ENCODE measurements around the gene DBNDD1. TPM values are rescaled to one million over a fixed set of nuclear protein-coding genes. Genes with fewer than 3 reads are reported as not detected.

DBNDD1 gene
- total RNA-seq, 2 experiments from 2014 or later: not detected

DNA sequence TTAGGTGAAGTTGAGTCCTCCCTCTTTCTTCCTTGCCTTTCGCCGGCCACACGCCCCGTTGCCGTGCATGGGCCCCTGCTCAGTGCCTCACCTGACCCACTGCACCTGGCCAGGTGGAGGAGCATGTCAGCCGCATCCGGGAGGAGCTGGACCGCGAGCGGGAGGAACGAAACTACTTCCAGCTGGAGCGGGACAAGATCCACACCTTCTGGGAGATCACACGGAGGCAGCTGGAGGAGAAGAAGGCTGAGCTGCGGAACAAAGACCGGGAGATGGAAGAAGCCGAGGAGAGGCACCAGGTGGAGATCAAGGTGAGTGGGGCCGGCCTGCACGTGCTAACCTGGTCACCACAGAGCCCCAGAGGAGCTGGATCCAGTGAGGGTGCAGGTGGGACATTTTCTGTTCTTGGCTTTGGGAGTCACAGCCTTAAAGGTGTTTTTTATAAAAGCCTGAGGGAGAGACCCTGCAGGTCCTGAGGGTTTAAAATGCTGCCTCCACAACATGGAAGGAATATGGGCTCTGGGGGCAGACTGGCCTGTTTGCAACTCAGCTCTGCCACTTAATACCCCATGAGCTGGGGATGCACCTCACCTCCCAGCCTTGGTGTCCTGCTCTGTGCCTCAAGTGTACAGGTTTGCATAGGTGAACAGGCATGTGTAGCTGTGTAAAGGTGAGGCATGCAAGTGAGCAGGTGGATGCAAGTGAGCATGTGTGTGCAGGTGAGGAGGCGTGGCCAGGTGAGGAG is 12.1 kb upstream of the DBNDD1 start:
- peaks cover 8% of the 10 kb centered on the region for H3K36me3 Mint-ChIP-seq
- H3K4me1 Mint-ChIP-seq: peaks cover 3% of the 10 kb centered on the region
- H3K4me3 Mint-ChIP-seq: peak overlapping the region; percentile 6
- peak; percentile 38 for ATAC-seq
- CTCF ChIA-PET: interaction anchor here (1.4 kb wide), 1 partner anchor 9 kb away, joined by 4 read pairs; no protein-coding TSS in a partner anchor
- peaks cover 2% of the 10 kb centered on the region for H3K27me3 Mint-ChIP-seq
- peak overlapping the region; percentile 17 for H3K27ac Mint-ChIP-seq
- H3K9me3 Mint-ChIP-seq (ENCODE audit: low read depth): peaks cover 6% of the 10 kb centered on the region
- no peak for DNase-seq

DNA sequence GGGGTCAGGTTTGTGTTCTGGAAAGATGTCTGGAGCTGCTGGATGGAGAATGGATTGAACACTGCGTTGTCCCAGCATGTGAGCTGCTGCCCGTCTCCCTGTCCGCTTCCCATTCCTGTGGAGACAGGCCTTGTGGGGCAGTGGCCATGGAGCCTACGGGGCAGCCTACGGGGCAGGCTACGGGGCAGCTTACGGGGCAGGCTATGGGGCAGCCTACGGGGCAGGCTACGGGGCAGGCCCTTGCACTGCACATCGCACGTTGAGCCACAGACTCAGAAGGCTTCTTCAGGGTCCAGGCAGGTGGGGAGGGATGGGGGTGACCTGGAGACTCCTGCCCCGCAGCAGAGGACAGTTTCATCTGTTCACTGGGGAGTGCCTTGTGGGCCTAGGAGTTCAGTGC is 9.7 kb upstream of the DBNDD1 start:
- peaks cover 8% of the 10 kb centered on the region for H3K36me3 Mint-ChIP-seq
- no peak for DNase-seq
- H3K9me3 Mint-ChIP-seq (ENCODE audit: low read depth): peaks cover 6% of the 10 kb centered on the region
- no peak for ATAC-seq
- CTCF ChIA-PET: no interaction called here
- peaks cover 9% of the 10 kb centered on the region for H3K4me1 Mint-ChIP-seq
- H3K4me3 Mint-ChIP-seq: no peak overlapping the region
- H3K27me3 Mint-ChIP-seq: peaks cover 3% of the 10 kb centered on the region
- no peak overlapping the region for H3K27ac Mint-ChIP-seq

DNA sequence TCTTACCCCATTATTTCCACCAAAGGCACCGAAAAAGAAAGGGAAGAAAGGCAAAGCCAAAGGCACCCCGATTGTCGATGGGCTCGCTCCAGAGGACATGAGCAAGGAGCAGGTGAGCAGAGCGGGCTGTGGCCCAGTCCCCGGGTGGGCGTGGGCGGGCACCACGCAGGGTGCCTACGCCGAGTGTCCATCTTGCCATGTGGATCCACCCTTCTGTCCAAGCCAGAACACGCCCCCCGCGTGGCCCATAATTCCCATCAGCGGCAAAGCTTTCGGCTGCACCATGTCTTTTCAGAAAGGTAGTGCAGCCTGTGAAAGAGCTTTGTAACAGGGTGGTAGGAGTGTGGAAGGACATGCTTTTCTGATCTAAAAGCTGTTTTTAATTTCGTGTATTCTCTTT is 8.4 kb upstream of the DBNDD1 start:
- peaks cover 6% of the 10 kb centered on the region for H3K9me3 Mint-ChIP-seq (ENCODE audit: low read depth)
- DNase-seq (no peak), ATAC-seq (no peak)
- H3K36me3 Mint-ChIP-seq: peaks cover 8% of the 10 kb centered on the region
- H3K27ac Mint-ChIP-seq: no peak overlapping the region
- peaks cover 3% of the 10 kb centered on the region for H3K27me3 Mint-ChIP-seq
- H3K4me3 Mint-ChIP-seq: no peak overlapping the region
- CTCF ChIA-PET: no interaction called here
- H3K4me1 Mint-ChIP-seq: peaks cover 9% of the 10 kb centered on the region

DNA sequence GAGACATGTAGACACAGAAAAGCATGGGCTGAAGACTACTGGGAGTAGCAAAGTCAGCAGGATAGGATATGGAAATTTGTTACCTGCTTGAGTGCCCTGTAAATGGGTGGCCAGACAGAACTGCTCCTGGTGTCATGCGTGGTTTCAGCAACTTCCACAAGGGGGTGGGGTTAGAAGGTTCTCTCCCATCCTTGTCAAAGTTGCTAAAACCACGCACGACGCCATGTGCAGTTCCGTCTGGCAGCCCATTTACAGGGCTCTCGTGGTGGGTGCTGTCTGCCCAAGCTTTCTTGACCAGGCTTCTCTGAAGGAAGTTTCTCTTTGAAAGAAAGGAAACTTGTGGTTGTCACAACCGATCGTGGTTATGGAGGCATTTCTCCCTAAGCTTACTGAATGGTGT is 6.9 kb upstream of the DBNDD1 start:
- no peak for DNase-seq
- H3K9me3 Mint-ChIP-seq (ENCODE audit: low read depth): no peaks in the 10 kb centered on the region
- H3K27me3 Mint-ChIP-seq: peaks cover 8% of the 10 kb centered on the region
- no peak overlapping the region for H3K27ac Mint-ChIP-seq
- ATAC-seq: no peak
- peaks cover 2% of the 10 kb centered on the region for H3K36me3 Mint-ChIP-seq
- H3K4me3 Mint-ChIP-seq: no peak overlapping the region
- peaks cover 16% of the 10 kb centered on the region for H3K4me1 Mint-ChIP-seq
- CTCF ChIA-PET: no interaction called here

DNA sequence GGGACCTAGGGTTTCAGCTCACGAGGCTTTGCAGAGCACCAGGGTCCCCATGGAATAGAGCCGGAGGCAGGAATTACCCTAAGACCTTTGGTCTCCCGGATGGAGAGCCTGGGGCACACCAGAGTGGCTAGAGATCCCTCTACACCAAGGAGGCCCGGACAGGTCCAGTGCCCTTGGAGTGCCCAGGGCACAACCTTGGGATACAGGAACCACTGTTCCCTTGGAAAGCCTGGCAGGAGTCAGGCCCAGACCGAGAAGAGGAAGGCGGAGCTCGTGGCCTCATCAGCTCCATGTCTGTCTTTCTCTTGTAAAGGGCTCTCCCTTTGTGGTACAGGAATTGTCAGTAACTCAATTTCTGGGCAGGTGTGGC is 3.8 kb upstream of the DBNDD1 start:
- Mint-ChIP-seq H3K27me3 (peaks cover 31% of the 10 kb centered on the region), H3K27ac (no peak overlapping the region), H3K4me3 (peak overlapping the region; percentile 47), H3K9me3 (ENCODE audit: low read depth) (no peaks in the 10 kb centered on the region), H3K4me1 (peaks cover 23% of the 10 kb centered on the region), H3K36me3 (peaks cover 2% of the 10 kb centered on the region)
- ATAC-seq (no peak), DNase-seq (no peak)
- CTCF ChIA-PET: no interaction called here

DNA sequence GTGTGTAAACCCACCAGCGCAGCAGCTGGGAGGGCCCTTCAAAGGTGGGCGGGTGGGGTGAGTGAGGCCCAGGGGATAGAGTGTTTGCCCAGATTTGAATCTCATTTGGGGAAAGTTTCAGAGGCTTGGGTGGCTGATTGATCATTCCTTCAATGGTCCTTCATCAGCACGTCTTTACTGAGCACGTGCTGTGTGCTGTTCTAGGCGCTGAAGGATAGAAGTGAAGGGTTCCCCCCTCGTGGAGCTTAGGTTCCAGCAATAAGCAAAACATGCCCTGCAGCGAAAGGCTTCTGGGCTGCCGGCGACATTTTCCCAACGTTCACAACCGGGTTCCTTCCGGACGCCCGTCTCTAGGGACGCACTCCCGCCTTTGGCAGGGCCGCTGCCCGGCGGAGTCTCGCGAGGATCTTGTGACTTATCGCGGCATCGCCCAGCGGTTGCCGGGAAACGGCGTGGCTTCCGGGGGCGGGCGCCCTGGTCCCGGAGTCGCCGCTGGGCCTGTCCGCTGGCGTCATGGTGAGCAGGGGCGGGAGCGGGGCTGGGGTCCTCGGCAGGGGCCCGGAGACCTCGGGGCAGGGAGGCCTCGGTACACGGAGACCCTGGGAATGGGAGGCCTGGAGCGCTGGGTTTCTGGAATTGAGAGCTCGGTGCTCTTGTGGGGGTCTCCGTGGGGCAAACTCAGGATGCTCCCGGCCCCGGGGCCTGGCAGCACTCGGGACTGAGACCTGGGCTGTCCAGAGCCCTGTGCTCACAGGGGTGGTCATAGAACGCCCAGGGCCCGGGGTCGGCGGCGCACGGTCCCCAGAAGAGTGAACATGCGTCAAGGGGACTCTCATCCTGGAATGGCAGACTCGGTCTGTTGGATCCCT is 3.2 kb upstream of the DBNDD1 start:
- CTCF ChIA-PET: interaction anchor here (0.7 to 1.0 kb wide), 2 partner anchors 9 to 60 kb away, joined by 3 to 4 read pairs; no protein-coding TSS in a partner anchor
- Mint-ChIP-seq H3K9me3 (ENCODE audit: low read depth) (no peaks in the 10 kb centered on the region), H3K27me3 (peaks cover 37% of the 10 kb centered on the region), H3K36me3 (peaks cover 2% of the 10 kb centered on the region), H3K4me1 (peaks cover 23% of the 10 kb centered on the region), H3K4me3 (peak overlapping the region; percentile 47), H3K27ac (no peak overlapping the region)
- DNase-seq: peak; percentile 86
- peak; percentile 84 for ATAC-seq

DNA sequence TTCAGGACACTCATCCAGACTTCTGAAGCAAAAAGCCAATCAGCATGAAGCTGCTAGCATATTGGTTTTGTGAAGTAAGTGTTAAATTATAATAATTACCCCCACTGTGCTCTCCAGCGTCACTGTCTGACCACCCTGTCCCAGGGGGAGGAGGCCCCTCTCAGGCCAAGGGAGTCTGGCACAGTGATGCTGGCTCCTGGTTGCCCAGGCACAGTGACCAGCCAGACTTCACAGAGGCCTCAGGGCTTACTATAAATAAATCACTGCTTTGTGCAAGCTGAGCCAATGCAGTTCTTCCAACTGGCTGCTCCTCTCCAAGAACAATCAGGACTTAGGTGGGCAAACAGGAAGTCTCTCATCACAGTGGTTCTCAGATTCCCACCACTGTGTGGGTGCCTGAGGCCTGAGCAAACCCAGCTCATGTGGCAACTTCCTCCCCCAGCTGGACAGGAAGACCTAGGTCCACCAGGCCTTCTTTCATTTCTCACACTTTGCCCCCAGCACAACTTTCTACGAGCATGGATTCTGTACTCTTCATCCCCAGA is 1.7 kb upstream of the DBNDD1 start:
- Mint-ChIP-seq H3K4me3 (no peak overlapping the region), H3K27me3 (peaks cover 45% of the 10 kb centered on the region), H3K4me1 (peaks cover 18% of the 10 kb centered on the region), H3K27ac (no peak overlapping the region), H3K9me3 (ENCODE audit: low read depth) (no peaks in the 10 kb centered on the region), H3K36me3 (peaks cover 2% of the 10 kb centered on the region)
- CTCF ChIA-PET: interaction anchor here (1.3 kb wide), 1 partner anchor 320 kb away, joined by 3 read pairs; no protein-coding TSS in a partner anchor
- ATAC-seq (no peak), DNase-seq (no peak)

DNA sequence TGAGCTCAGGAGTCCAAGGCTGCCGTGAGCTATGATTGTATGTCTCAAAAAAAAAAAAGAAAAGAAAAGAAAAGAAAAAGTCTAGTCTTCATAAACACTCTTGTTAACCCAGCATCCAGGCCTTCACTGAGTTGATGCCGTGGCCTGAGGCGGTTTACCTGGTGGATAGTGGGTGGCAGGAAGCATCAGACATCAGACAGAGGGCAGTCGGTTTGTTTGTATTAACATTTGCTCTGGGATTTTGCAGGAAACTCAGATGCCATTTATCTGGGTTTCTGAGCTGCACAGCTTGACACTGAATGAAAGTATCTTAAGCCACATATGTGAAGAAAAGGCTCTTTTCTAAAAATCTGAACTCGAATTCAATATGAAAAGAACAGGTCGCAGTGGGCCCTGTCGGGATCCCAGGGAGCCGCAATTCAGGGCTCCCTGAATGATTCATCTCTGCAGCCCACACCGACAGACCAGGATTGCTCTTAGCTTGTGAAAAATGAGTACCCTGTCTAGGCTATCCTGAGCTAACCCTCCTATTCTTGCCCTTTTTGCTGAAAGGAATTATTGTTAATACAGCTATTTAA is 1.1 kb upstream of the DBNDD1 start:
- peaks cover 2% of the 10 kb centered on the region for H3K36me3 Mint-ChIP-seq
- CTCF ChIA-PET: interaction anchor here (1.3 to 1.6 kb wide), 3 partner anchors 13 to 320 kb away, joined by 3 to 4 read pairs (median 3); no protein-coding TSS in a partner anchor
- H3K4me1 Mint-ChIP-seq: peaks cover 16% of the 10 kb centered on the region

DNA sequence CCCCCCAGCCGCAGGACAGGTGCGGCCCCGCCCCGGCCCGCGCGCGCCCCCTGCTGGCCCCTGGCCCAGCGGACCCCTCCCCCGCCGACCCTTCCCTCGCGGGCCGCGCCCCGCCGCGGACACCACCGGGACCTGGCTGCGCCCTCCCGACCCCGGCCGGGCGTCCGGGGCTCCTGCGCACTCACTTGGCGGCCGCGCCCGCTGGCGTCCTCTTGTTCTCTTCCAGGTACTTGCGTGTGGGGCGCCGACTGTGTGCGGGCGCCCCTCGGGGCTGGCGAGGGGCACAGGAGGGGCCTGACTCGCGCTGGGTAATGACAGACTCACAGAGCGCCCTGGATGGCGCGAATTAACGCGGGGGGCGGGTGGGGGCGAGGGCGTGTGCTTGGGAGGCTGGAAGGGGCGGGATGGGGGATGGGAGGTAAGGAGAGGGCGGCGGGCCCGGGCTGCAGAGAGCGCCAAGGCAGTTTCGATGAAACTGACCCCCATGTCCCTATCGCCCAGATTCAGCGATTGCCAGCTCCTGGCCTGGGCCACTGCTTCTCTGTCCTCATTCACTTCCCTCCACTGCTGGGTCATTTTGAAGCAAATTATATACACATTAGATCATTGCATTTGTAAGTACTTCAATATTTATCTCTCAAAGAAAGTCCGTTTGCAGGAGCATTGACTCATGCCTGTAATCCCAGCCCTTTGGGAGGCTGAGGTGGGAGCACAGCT is 445 bp upstream of the DBNDD1 start:
- CTCF ChIA-PET: interaction anchor here (1.3 to 1.6 kb wide), 4 partner anchors 14 to 319 kb away, joined by 3 to 4 read pairs (median 3); no protein-coding TSS in a partner anchor
- H3K27ac Mint-ChIP-seq: no peak overlapping the region
- no peak for ATAC-seq
- no peaks in the 10 kb centered on the region for H3K9me3 Mint-ChIP-seq (ENCODE audit: low read depth)
- H3K36me3 Mint-ChIP-seq: peaks cover 2% of the 10 kb centered on the region
- H3K4me3 Mint-ChIP-seq: no peak overlapping the region
- H3K27me3 Mint-ChIP-seq: peaks cover 54% of the 10 kb centered on the region
- H3K4me1 Mint-ChIP-seq: peaks cover 16% of the 10 kb centered on the region
- no peak for DNase-seq

More for the DNA sequence above, 1.1 kb upstream of the DBNDD1 start:
- Mint-ChIP-seq H3K9me3 (ENCODE audit: low read depth) (no peaks in the 10 kb centered on the region), H3K27me3 (peaks cover 49% of the 10 kb centered on the region), H3K4me3 (no peak overlapping the region), H3K27ac (no peak overlapping the region)
- DNase-seq: no peak
- ATAC-seq: no peak

DNA sequence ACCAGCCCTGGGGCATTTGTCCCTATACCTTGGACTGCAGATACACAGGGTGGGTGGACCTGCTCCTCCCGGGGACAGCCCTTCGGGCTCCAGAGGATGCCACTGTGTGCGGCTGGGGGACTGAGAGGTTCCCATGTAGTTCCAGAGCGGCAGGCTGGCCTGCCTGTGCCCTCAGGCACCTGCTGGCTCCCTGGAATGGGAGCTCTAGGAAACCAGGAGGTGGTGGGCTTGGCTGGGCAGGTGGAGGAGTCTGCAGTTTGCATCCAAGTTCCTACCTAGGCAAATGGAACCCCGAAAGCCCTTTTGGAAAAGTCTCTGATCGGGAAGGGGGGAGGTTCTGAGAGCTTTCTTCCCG is 982 bp downstream of the DBNDD1 start:
- peaks cover 16% of the 10 kb centered on the region for H3K4me1 Mint-ChIP-seq
- H3K27ac Mint-ChIP-seq: no peak overlapping the region
- H3K27me3 Mint-ChIP-seq: peaks cover 56% of the 10 kb centered on the region
- DNase-seq: no peak
- peak overlapping the region; percentile 26 for H3K4me3 Mint-ChIP-seq
- no peak for ATAC-seq
- CTCF ChIA-PET: interaction anchor here (1.6 kb wide), 1 partner anchor 13 kb away, joined by 3 read pairs; no protein-coding TSS in a partner anchor
- peaks cover 2% of the 10 kb centered on the region for H3K36me3 Mint-ChIP-seq
- H3K9me3 Mint-ChIP-seq (ENCODE audit: low read depth): no peaks in the 10 kb centered on the region

DNA sequence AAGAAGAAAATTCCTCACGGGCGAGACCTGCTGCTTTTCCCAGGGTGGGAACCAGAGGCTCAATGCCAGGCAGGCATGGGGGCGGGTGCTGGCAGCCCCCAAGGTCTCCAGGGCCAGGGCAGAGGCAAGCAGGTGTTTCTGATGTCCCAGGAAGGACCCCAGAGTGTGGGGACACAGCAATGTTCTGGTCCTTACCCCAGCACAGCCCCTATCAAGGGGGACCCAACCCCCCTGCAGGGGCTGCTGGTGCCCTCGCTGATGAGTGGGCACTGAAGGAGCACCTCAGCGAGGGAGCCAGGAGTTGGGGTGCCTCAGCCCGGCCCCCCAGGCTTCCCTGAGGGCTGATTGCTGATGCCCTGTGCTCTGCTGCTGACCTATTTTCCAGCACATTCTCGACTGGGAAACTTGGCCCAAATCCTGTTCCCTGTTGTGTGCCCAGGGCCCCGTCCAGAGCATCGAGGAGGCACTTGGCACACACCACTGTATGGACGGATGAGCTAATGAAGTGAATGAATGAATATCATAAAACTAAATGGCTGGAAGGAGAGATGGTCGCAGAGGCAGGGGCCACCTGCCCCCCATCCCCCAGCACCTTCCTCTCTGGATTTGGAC is 2.8 kb downstream of the DBNDD1 start:
- CTCF ChIA-PET: no interaction called here
- H3K27me3 Mint-ChIP-seq: peaks cover 54% of the 10 kb centered on the region
- no peak overlapping the region for H3K4me3 Mint-ChIP-seq
- DNase-seq (no peak), ATAC-seq (no peak)
- H3K27ac Mint-ChIP-seq: no peak overlapping the region
- H3K9me3 Mint-ChIP-seq (ENCODE audit: low read depth): no peaks in the 10 kb centered on the region
- H3K36me3 Mint-ChIP-seq: no peaks in the 10 kb centered on the region
- H3K4me1 Mint-ChIP-seq: peaks cover 8% of the 10 kb centered on the region

DNA sequence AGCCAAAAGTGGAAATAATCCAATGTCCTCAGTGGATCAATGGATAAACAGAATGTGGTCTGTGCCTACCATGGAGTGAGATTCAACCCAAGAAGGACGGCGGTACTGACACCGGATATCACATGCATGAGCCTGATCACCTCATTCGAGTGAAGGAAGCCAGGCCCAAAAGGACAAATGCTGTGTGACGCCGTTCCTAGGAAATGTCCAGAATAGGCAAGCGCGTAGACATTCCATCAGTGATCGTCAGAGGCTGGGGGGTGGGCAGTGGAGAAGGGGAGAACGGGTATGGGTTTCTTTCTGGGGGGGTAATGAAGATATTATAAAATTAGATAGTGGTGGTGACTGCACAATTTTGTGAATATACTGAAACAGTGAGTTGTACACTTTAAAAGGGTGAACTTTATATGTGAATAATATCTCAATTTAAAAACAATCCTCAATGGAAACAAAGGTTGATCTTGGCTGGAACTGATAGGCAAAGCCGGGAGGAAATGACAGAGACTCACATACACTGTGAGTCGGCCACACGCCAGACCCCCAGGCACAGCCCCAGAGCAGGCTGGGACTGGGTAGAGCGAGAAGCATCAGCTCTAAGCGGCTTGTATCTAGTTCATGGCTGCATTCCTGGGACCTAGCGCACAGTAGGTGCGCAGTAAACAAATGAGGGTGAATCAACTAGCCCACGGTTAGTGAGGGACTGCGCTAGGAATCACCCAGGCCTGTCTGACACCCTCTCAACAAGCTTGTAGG is 3.5 kb downstream of the DBNDD1 start:
- no peaks in the 10 kb centered on the region for H3K9me3 Mint-ChIP-seq (ENCODE audit: low read depth)
- CTCF ChIA-PET: no interaction called here
- no peak overlapping the region for H3K27ac Mint-ChIP-seq
- H3K36me3 Mint-ChIP-seq: no peaks in the 10 kb centered on the region
- H3K27me3 Mint-ChIP-seq: peaks cover 51% of the 10 kb centered on the region
- H3K4me3 Mint-ChIP-seq: no peak overlapping the region
- ATAC-seq (no peak), DNase-seq (no peak)
- H3K4me1 Mint-ChIP-seq: peaks cover 5% of the 10 kb centered on the region
